Measurements from ENCODE around the gene ERLIN1. TPM values are rescaled to one million over a fixed set of nuclear protein-coding genes. Genes with fewer than 3 reads are reported as not detected.

ERLIN1 gene
- total RNA-seq, 1 experiment from 2014 or later: 48.0 TPM

DNA sequence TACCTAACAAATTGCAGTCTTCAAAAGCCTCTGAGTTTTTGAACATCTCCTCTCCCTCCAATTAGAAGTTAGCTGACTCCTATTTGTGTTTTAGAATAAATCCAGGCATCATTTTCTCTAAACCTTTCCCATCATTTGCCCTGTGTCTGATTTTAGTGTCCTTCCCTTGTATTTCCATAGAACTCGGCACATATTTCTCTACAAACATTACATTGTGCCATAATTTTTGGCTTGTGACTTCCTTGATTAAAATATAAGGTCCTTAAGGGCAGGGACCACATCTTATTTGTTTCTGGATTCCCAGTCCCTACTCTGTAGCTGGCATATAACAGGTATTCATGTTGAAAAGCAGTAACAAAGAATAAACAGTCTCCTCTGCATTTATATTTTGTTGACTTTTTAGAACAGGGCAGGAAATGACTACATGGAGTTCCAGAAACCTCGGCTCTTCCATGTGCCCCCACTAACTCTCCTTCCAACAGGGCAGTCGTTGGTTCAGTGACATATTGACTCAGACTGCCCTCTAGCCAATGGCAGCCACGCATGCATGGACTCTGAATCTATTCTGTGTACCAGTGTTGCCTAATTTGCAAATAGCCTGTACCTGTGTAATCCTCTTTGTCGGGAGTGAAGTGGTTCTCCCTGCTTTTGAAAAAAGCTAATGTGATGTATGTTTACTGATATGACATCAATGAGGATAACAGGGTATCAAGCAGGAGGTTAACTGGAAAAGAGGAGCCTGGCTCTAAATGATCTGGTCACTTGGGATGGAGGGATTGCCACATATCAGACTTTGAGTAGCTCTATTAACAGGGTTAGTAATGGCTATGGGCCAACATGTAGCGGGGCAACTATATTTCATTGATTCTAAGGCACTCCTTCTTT, 84.4 kb downstream of the ERLIN1 start:
- no peak for DNase-seq (ENCODE audit: extremely low read depth, low read depth)

DNA sequence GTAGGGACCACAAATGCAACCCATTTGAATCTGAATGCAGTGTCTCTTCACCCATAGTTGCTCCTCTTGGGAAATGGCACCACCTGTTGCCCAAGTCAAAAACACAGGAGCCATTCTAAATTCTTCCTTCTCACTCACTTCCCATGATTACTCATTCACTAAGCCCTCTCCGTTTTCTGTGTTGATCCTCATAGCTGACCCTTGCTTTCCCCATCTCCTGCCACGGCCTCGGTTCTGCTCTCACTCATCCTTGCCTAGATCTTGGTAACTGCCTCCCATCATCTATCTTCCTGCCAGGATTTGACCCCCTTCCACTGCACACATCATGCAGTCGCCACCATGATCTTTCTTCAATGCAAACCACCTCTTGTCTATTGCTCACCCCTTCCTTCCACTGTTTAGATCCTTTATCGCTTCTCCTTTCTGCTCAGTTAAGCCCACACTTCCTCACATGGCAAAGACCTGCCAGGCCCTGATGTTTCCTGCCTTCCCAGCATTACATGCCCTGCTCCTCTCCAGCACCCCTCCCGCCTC, 85.1 kb downstream of the ERLIN1 start:
- DNase-seq (ENCODE audit: extremely low read depth, low read depth): peak; percentile 21

Other genes with a start within 250 kb of the ERLIN1 start
- gene DNMBP, start 176.1 kb downstream of the ERLIN1 start, total RNA-seq (2014; rRNA removed; shearing (Covaris generic)): 13.3 and 13.5 TPM in 2 replicates
- not detected in 2 replicates for gene CPN1, start 104.2 kb downstream of the ERLIN1 start, total RNA-seq (2014; rRNA removed; shearing (Covaris generic))
- gene CHUK, start 43.6 kb upstream of the ERLIN1 start, total RNA-seq (2014; rRNA removed; shearing (Covaris generic)): 43.8 and 48.7 TPM in 2 replicates
- 45.3 and 49.8 TPM in 2 replicates for gene CWF19L1, start 81.6 kb upstream of the ERLIN1 start, total RNA-seq (2014; rRNA removed; shearing (Covaris generic))
- gene BLOC1S2, start 100.7 kb upstream of the ERLIN1 start, total RNA-seq (2014; rRNA removed; shearing (Covaris generic)): 82.3 and 85.3 TPM in 2 replicates
- 0.05 TPM in 1 of 2 replicates, not detected in the other for gene PKD2L1, start 144.2 kb upstream of the ERLIN1 start, total RNA-seq (2014; rRNA removed; shearing (Covaris generic))
- gene SCD, start 161.2 kb upstream of the ERLIN1 start, total RNA-seq (2014; rRNA removed; shearing (Covaris generic)): 163 and 165 TPM in 2 replicates

Measured in NCI-H460 (cell line).